GM21360 (cell line): ENCODE data around the gene CNTF.
"Not testable (repeated sequence)": the region's sequence is repeated elsewhere in the genome, so short reads cannot be mapped to it uniquely, and the experiment has no call there.

Experiments used
- ATAC-seq: cut with Tn5 transposase; IDR thresholded peaks from one replicate; pipeline ENCODE4 v1.9.1; 2021; ENCODE audit warnings: mild to moderate bottlenecking, moderate library complexity; ENCODE audit not compliant: unreplicated experiment

CNTF gene

GRCh38 chr11:58622344-58622743 lies at the start of gene CNTF:
TSS of gene CNTF (plus strand) at chr11:58622665. CDS start at chr11:58622753, 88 bp downstream.
- no peak for ATAC-seq

- not testable (repeated sequence) for ATAC-seq
Observed at GRCh38 chr11:58572906-58573305, 49.6 kb upstream of the CNTF start.

- peak; percentile 23 for ATAC-seq
Observed at GRCh38 chr11:58573451-58574104, 48.9 kb upstream of the CNTF start.

GRCh38 chr11:58574881-58575280 lies 47.6 kb upstream of the CNTF start:
- no peak for ATAC-seq

GRCh38 chr11:58575377-58576020 lies 47.0 kb upstream of the CNTF start, which contains the start of gene LPXN:
TSS of gene LPXN (minus strand) at chr11:58575856. CDS start at chr11:58575772, 84 bp downstream.
- no peak for ATAC-seq

- ATAC-seq, result no peak
Observed at GRCh38 chr11:58576887-58577471, 45.5 kb upstream of the CNTF start.

- peak; percentile 46 for ATAC-seq
Observed at GRCh38 chr11:58577555-58578135, 44.8 kb upstream of the CNTF start.

- no peak for ATAC-seq
Observed at GRCh38 chr11:58578136-58578634, 44.3 kb upstream of the CNTF start.

GRCh38 chr11:58578635-58579191 lies 43.8 kb upstream of the CNTF start, which contains the start of gene ZFP91:
TSS of gene ZFP91 (plus strand) at chr11:58579063. CDS start at chr11:58579282, 219 bp downstream.
- peak; percentile 36 for ATAC-seq

GRCh38 chr11:58579192-58580129 lies 43.0 kb upstream of the CNTF start:
- ATAC-seq, result peak; percentile 38

GRCh38 chr11:58580311-58580710 lies 42.2 kb upstream of the CNTF start:
- no peak for ATAC-seq

GRCh38 chr11:58582437-58582836 lies 40.0 kb upstream of the CNTF start:
- no peak for ATAC-seq

GRCh38 chr11:58586998-58587397 lies 35.5 kb upstream of the CNTF start:
- ATAC-seq, result no peak

GRCh38 chr11:58591659-58592058 lies 30.8 kb upstream of the CNTF start:
- ATAC-seq, result no peak

- ATAC-seq, result no peak
Observed at GRCh38 chr11:58592760-58593472, 29.5 kb upstream of the CNTF start.

GRCh38 chr11:58594826-58595225 lies 27.6 kb upstream of the CNTF start:
- ATAC-seq, result no peak

- ATAC-seq, result no peak
Observed at GRCh38 chr11:58596621-58597020, 25.8 kb upstream of the CNTF start.

GRCh38 chr11:58597486-58598144 lies 24.9 kb upstream of the CNTF start:
- no peak for ATAC-seq

GRCh38 chr11:58600510-58600909 lies 22.0 kb upstream of the CNTF start:
- ATAC-seq, result no peak
